Gastroesophageal sphincter (tissue), 4 donors: ENCODE data around the gene DNAJC1. TPM values are rescaled to one million over a fixed set of nuclear protein-coding genes. Genes with fewer than 3 reads are reported as not detected.

Source experiments
- ATAC-seq: fragments of 150-250 bp; one replicate; pipeline ENCODE4 v1.9.1; 2016; ENCODE audit warnings: mild to moderate bottlenecking, moderate library complexity
- H3K27ac ChIP-seq, 4 donors: fragments of 200-600 bp; sonication (generic) in 3 of 4; 1 replicate in 3 of 4; 2 replicates in 1 of 4; pipeline ENCODE4 v1.5.1; 2016 to 2019
- H3K27me3 ChIP-seq: fragments of 200-600 bp; sonication (generic); one replicate; pipeline ENCODE4 v1.5.1; 2019
- H3K36me3 ChIP-seq, 2 donors: fragments of 200-600 bp; sonication (generic); one replicate each; pipeline ENCODE4 v1.5.1; 2019; ENCODE audit warnings: control low read depth in 1 of 2
- H3K4me1 ChIP-seq, 3 donors: fragments of 200-600 bp; sonication (generic); 1 replicate in 2 of 3; 2 replicates in 1 of 3; pipeline ENCODE4 v1.5.1; 2016 to 2019; ENCODE audit warnings: control low read depth in 2 of 3
- H3K4me3 ChIP-seq, 2 donors: fragments of 200-600 bp; sonication (generic); one replicate each; pipeline ENCODE4 v1.5.1; 2019; ENCODE audit warnings: mild to moderate bottlenecking in 1 of 2, moderate library complexity in 1 of 2
- H3K9me3 ChIP-seq, 3 donors: fragments of 200-600 bp; sonication (generic); one replicate each; pipeline ENCODE4 v1.5.1; 2017 to 2019; ENCODE audit warnings: control low read depth in 2 of 3
- EP300 ChIP-seq: sonication (generic); formaldehyde crosslinking; IDR thresholded peaks from one replicate; pipeline ENCODE4 v1.6.1; 2017; ENCODE audit warnings: antibody characterized with exemption, mild to moderate bottlenecking
- POLR2A ChIP-seq, 2 donors: fragments of 450-650 bp; IDR thresholded peaks; one replicate each; pipeline ENCODE4 v1.6.1; 2017; ENCODE audit warnings: antibody characterized with exemption in 2 of 2, mild to moderate bottlenecking in 2 of 2, moderate library complexity in 1 of 2
- POLR2AphosphoS5 ChIP-seq: sonication (generic); formaldehyde crosslinking; IDR thresholded peaks from one replicate; pipeline ENCODE4 v1.6.1; 2017; ENCODE audit warnings: antibody characterized with exemption
- WGBS, 2 donors: methylation state at CpG; one replicate each; pipeline ENCODE4 v1.1.5; 2018; ENCODE audit warnings: low coverage in 1 of 2; 5-methylcytosine and 5-hydroxymethylcytosine counted together
- total RNA-seq, 4 donors: library from RNA; depleted of rRNA; stranded (reverse); fragments of >200 nt; gene quantifications; one replicate each; pipeline ENCODE4 v1.1.0, GENCODE V29; 2016
- TF ChIP-seq, protein P1 (sequence below), 4 experiments: fragments of 200-600 bp in 2 of 4; fragments of 450-650 bp in 2 of 4; sonication (generic) in 1 of 4; IDR thresholded peaks; one replicate each; pipeline ENCODE4 v1.5.1; 2017 to 2019; ENCODE audit warnings: antibody characterized with exemption in 4 of 4, mild to moderate bottlenecking in 2 of 4, moderate library complexity in 2 of 4

DNAJC1 gene
- total RNA-seq, 4 donors from 2014 or later = 40.8 to 87.0 (median 65.4) TPM

DNA sequence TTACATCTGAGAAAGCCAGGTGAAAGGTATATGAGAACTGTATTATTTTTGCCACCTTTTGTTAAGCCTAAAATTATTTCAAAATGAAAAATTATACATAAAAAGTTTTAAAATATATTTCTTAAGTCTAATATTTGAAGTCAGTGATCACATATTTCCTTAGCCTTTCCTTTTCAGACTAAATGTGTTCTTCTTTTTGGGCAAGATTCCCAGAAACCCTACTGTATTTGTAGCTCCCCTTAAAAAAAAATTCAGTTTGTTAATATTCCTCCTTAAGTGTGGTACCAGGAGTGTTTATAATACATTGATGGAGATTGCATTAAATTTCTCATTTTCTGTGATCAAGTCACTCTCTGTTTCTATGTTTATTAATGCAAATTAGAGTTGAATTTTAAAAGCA lies 22.8 kb downstream of the DNAJC1 start:
- TF ChIP-seq POLR2A (IDR thresholded peaks at IDR 0.05) (no peak), POLR2AphosphoS5 (no peak)
- H3K27me3 ChIP-seq = no peaks in the 10 kb centered on the region
- peaks cover 0 to 14% (median 3%) of the 10 kb centered on the region in 3 donors for H3K4me1 ChIP-seq
- no peak for ATAC-seq
- no peaks in the 10 kb centered on the region for H3K36me3 ChIP-seq
- H3K4me3 ChIP-seq = no peak overlapping the region
- no peak overlapping the region for H3K27ac ChIP-seq
- H3K9me3 ChIP-seq = no peaks in the 10 kb centered on the region

DNA sequence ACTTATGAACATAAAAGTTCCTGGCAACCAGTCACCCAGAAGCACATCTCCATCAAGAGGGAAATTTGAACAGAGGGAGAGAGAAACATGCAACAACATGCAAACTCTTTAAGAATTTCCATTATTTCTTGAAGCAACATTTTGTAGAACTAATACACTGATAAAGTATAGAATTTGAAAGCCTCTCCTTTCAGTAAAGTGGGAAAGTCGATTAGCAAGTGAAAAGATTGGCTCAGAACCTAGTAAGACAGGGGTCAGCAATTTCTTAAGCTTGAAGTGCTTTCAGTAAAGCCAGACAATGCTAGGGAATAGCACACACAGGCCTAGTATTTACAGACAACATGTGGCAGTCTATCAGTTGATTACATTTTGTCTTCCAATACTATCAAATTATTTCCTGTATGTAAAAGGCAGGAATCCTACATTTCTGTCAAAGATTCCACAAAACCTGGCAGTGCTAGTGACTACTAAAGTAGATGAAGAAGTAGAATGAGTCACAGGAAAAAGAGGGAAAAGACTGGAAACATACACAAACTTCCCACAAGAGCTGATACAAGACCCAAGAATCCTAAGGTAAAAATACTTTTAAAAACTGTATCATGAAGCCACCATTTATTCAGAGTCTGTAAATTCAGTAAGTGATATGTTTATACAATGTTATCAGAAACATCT lies 25.2 kb downstream of the DNAJC1 start:
- TF ChIP-seq EP300 (no peak), POLR2A (IDR thresholded peaks at IDR 0.05) (no peak), POLR2AphosphoS5 (no peak)
- TF ChIP-seq, protein P1, sequence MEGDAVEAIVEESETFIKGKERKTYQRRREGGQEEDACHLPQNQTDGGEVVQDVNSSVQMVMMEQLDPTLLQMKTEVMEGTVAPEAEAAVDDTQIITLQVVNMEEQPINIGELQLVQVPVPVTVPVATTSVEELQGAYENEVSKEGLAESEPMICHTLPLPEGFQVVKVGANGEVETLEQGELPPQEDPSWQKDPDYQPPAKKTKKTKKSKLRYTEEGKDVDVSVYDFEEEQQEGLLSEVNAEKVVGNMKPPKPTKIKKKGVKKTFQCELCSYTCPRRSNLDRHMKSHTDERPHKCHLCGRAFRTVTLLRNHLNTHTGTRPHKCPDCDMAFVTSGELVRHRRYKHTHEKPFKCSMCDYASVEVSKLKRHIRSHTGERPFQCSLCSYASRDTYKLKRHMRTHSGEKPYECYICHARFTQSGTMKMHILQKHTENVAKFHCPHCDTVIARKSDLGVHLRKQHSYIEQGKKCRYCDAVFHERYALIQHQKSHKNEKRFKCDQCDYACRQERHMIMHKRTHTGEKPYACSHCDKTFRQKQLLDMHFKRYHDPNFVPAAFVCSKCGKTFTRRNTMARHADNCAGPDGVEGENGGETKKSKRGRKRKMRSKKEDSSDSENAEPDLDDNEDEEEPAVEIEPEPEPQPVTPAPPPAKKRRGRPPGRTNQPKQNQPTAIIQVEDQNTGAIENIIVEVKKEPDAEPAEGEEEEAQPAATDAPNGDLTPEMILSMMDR (IDR thresholded peaks at IDR 0.05) = no peak
- ATAC-seq = no peak
- H3K27me3 ChIP-seq = no peaks in the 10 kb centered on the region
- no peaks in the 10 kb centered on the region for H3K9me3 ChIP-seq
- no peaks in the 10 kb centered on the region for H3K36me3 ChIP-seq
- no peak overlapping the region for H3K27ac ChIP-seq
- WGBS, 2 donors = 65 to 78% methylated on average over 1 of the region's 1 CpG
- H3K4me3 ChIP-seq = no peak overlapping the region
- peaks cover 0 to 14% (median 3%) of the 10 kb centered on the region in 3 donors for H3K4me1 ChIP-seq

DNA sequence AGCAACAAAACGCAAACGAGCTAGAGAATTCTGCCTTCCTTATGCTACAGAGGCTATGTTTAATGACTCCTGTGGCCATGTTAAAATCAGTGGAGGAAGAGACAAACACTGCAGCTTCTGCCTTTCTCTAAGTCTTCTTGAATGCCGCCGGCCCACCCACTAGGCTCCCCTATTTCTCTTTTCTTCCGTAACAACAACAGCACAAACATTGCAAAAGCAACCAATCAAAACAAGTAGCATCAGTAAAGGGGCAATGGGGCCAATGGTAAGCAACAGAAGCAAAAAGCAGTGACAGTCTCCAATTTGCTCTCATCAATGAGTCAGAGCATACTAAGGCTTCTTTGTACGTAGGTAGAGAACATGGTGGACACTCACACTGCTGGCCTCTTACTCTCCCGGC lies 26.8 kb downstream of the DNAJC1 start:
- Histone ChIP-seq H3K36me3 (no peaks in the 10 kb centered on the region), H3K27ac (no peak overlapping the region), H3K27me3 (no peaks in the 10 kb centered on the region), H3K9me3 (no peaks in the 10 kb centered on the region), H3K4me3 (no peak overlapping the region), H3K4me1 (peaks cover 0 to 22% (median 3%) of the 10 kb centered on the region in 3 donors)
- WGBS, 2 donors = 87 to 90% methylated on average over 5 to 7 of the region's 7 CpGs
- ATAC-seq = no peak
- TF ChIP-seq, protein P1 (IDR thresholded peaks at IDR 0.05) = no peak
- TF ChIP-seq POLR2A (IDR thresholded peaks at IDR 0.05) (no peak), EP300 (no peak), POLR2AphosphoS5 (no peak)

DNA sequence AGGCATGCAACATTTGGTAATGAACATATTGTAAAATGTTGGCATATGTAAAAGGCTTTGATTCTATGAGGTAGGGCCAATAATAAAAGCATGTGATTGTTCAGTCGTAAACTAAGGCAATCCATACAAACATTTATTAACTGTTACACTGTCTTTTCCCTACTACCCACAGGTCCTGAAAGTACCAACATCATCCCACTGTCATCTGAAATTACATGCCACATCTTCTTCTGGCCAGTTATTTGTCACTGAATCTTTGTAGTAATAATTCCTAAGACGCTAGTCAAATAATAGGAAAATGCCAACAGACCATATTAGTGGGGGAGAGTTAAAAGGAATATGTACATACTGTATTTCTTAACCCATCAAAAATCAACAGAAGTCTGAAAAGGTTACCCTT lies 27.2 kb downstream of the DNAJC1 start:
- TF ChIP-seq POLR2A (IDR thresholded peaks at IDR 0.05) = no peak
- TF ChIP-seq POLR2AphosphoS5 = no peak
- TF ChIP-seq EP300 = no peak
- TF ChIP-seq, protein P1 (IDR thresholded peaks at IDR 0.05) = no peak
- no peaks in the 10 kb centered on the region for H3K27me3 ChIP-seq
- H3K4me3 ChIP-seq = no peak overlapping the region
- ATAC-seq = no peak
- H3K27ac ChIP-seq = no peak overlapping the region
- H3K4me1 ChIP-seq = peaks cover 0 to 22% (median 3%) of the 10 kb centered on the region in 3 donors
- no peaks in the 10 kb centered on the region for H3K36me3 ChIP-seq
- WGBS, 2 donors = 90 to 92% methylated on average over 2 of the region's 2 CpGs
- no peaks in the 10 kb centered on the region for H3K9me3 ChIP-seq

DNA sequence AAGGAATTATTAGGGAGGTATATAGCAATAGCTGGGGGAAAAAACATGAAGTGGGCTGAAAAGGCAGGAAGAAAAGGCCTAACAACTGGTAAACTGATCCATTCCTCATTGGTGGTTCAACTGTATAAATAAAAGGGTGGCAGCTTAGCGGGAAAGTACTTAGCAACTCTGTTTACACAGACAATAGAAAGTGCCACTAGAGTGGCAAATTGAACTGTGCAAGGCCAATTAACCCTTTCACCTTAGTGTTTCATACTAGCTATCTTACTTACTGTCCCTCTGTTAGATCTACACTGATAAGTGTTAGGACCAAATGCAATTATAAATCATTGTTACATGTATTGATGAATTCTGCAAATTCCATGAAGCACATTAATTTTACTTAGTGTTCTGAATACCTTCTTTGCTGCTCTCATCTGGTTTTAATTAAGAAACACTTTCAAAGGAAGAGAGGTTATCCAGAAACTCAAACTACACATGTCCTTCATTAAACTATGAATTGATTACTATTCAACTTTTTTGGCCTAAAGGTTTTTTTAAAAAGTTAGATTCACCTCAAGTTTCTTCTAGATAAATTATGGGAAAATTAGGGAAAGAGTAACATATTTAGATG lies 28.0 kb downstream of the DNAJC1 start:
- no peaks in the 10 kb centered on the region for H3K9me3 ChIP-seq
- no peak overlapping the region for H3K27ac ChIP-seq
- H3K4me3 ChIP-seq = no peak overlapping the region
- no peaks in the 10 kb centered on the region for H3K36me3 ChIP-seq
- TF ChIP-seq, protein P1 (IDR thresholded peaks at IDR 0.05) = no peak
- TF ChIP-seq EP300 (no peak), POLR2AphosphoS5 (no peak), POLR2A (IDR thresholded peaks at IDR 0.05) (no peak)
- WGBS, 2 donors = 67 to 86% methylated on average over 1 of the region's 1 CpG
- no peaks in the 10 kb centered on the region for H3K27me3 ChIP-seq
- peaks cover 0 to 22% (median 3%) of the 10 kb centered on the region in 3 donors for H3K4me1 ChIP-seq
- ATAC-seq = no peak
